ENCODE data around the gene GFRA4. TPM values are rescaled to one million over a fixed set of nuclear protein-coding genes. Genes with fewer than 3 reads are reported as not detected.

GFRA4 gene
- total RNA-seq, 1 experiment from 2014 or later: not detected

- CTCF ChIA-PET: interaction anchor here (0.6 to 2.2 kb wide), 4 partner anchors 24 to 547 kb away, joined by 3 to 15 read pairs (median 3); no protein-coding TSS in a partner anchor
- POLR2A ChIA-PET: interaction anchor here (1.0 kb wide), 1 partner anchor 12 kb away, joined by 3 read pairs; no protein-coding TSS in a partner anchor
- H3K4me3 Mint-ChIP-seq (ENCODE audit: unreplicated experiment): no peak overlapping the region
- no peaks in the 10 kb centered on the region for H3K36me3 Mint-ChIP-seq (ENCODE audit: insufficient read depth, unreplicated experiment)
- H3K9me3 Mint-ChIP-seq (ENCODE audit: unreplicated experiment): no peaks in the 10 kb centered on the region
- no peaks in the 10 kb centered on the region for H3K4me1 Mint-ChIP-seq (ENCODE audit: insufficient read depth, unreplicated experiment)
- H3K27me3 Mint-ChIP-seq (ENCODE audit: insufficient read depth, unreplicated experiment): peaks cover 40% of the 10 kb centered on the region
- H3K27ac Mint-ChIP-seq (ENCODE audit: low read depth, unreplicated experiment): no peak overlapping the region
- BruUV-seq (replicated peaks): no TSS peak
- no peak for TF ChIP-seq CTCF (IDR thresholded peaks at IDR 0.05; ENCODE audit: unreplicated experiment)
- intact Hi-C loops (cut with micrococcal nuclease): loop anchor here (10.0 kb wide), 1 partner anchor 106 kb away; no protein-coding TSS in a partner anchor
- no peak for DNase-seq (ENCODE audit: unreplicated experiment)
Observed at GRCh38 chr20:3670945-3671344, 7.7 kb upstream of the GFRA4 start.

GRCh38 chr20:3670511-3670910, 7.3 kb upstream of the GFRA4 start:
- Mint-ChIP-seq H3K27me3 (ENCODE audit: insufficient read depth, unreplicated experiment) (peaks cover 36% of the 10 kb centered on the region), H3K4me3 (ENCODE audit: unreplicated experiment) (no peak overlapping the region), H3K9me3 (ENCODE audit: unreplicated experiment) (no peaks in the 10 kb centered on the region), H3K27ac (ENCODE audit: low read depth, unreplicated experiment) (no peak overlapping the region), H3K4me1 (ENCODE audit: insufficient read depth, unreplicated experiment) (no peaks in the 10 kb centered on the region), H3K36me3 (ENCODE audit: insufficient read depth, unreplicated experiment) (no peaks in the 10 kb centered on the region)
- CTCF ChIA-PET: interaction anchor here (1.1 to 2.2 kb wide), 2 partner anchors 24 to 40 kb away, joined by 3 to 15 read pairs; no protein-coding TSS in a partner anchor
- BruUV-seq (replicated peaks): no TSS peak
- TF ChIP-seq CTCF (IDR thresholded peaks at IDR 0.05; ENCODE audit: unreplicated experiment): no peak
- intact Hi-C loops (cut with micrococcal nuclease): loop anchor here (10.0 kb wide), 1 partner anchor 106 kb away; no protein-coding TSS in a partner anchor
- DNase-seq (ENCODE audit: unreplicated experiment): no peak
- POLR2A ChIA-PET: interaction anchor here (1.0 kb wide), 1 partner anchor 12 kb away, joined by 3 read pairs; no protein-coding TSS in a partner anchor

- no peak for TF ChIP-seq CTCF (IDR thresholded peaks at IDR 0.05; ENCODE audit: unreplicated experiment)
- intact Hi-C loops (cut with micrococcal nuclease): loop anchor here (10.0 kb wide), 1 partner anchor 105 kb away; no protein-coding TSS in a partner anchor
- Mint-ChIP-seq H3K27ac (ENCODE audit: low read depth, unreplicated experiment) (no peak overlapping the region), H3K4me1 (ENCODE audit: insufficient read depth, unreplicated experiment) (no peaks in the 10 kb centered on the region), H3K9me3 (ENCODE audit: unreplicated experiment) (no peaks in the 10 kb centered on the region), H3K36me3 (ENCODE audit: insufficient read depth, unreplicated experiment) (no peaks in the 10 kb centered on the region), H3K27me3 (ENCODE audit: insufficient read depth, unreplicated experiment) (peaks cover 34% of the 10 kb centered on the region), H3K4me3 (ENCODE audit: unreplicated experiment) (no peak overlapping the region)
- BruUV-seq (replicated peaks): no TSS peak
- DNase-seq (ENCODE audit: unreplicated experiment): no peak
- ChIA-PET POLR2A (interaction anchor here (0.6 to 1.0 kb wide), 2 partner anchors 11 to 53 kb away, joined by 3 read pairs; no protein-coding TSS in a partner anchor), CTCF (interaction anchor here (1.1 kb wide), 1 partner anchor 25 kb away, joined by 3 read pairs; no protein-coding TSS in a partner anchor)
Observed at GRCh38 chr20:3669710-3670367, 6.6 kb upstream of the GFRA4 start.

GRCh38 chr20:3667434-3668037, 4.3 kb upstream of the GFRA4 start:
- H3K27ac Mint-ChIP-seq (ENCODE audit: low read depth, unreplicated experiment): no peak overlapping the region
- TF ChIP-seq CTCF (IDR thresholded peaks at IDR 0.05; ENCODE audit: unreplicated experiment): no peak
- peaks cover 47% of the 10 kb centered on the region for H3K27me3 Mint-ChIP-seq (ENCODE audit: insufficient read depth, unreplicated experiment)
- BruUV-seq (replicated peaks): no TSS peak
- intact Hi-C loops (cut with micrococcal nuclease): no loop called here
- CTCF ChIA-PET: interaction anchor here (0.8 to 1.5 kb wide), 3 partner anchors 10 to 43 kb away, joined by 3 to 13 read pairs (median 4); no protein-coding TSS in a partner anchor
- no peaks in the 10 kb centered on the region for H3K4me1 Mint-ChIP-seq (ENCODE audit: insufficient read depth, unreplicated experiment)
- DNase-seq (ENCODE audit: unreplicated experiment): no peak
- no peaks in the 10 kb centered on the region for H3K36me3 Mint-ChIP-seq (ENCODE audit: insufficient read depth, unreplicated experiment)
- no peak overlapping the region for H3K4me3 Mint-ChIP-seq (ENCODE audit: unreplicated experiment)
- POLR2A ChIA-PET: no interaction called here
- H3K9me3 Mint-ChIP-seq (ENCODE audit: unreplicated experiment): no peaks in the 10 kb centered on the region

Data from MCF 10A (cell line).